Kidney epithelial cell (primary cell): Measurements from ENCODE around the gene IFNGR1. TPM values are rescaled to one million over a fixed set of nuclear protein-coding genes. Genes with fewer than 3 reads are reported as not detected.

Experiments used
- DNase-seq: peaks from one replicate; pipeline ENCODE4 v3.0.0-alpha.2; 2010; ENCODE audit warnings: low read depth
- H3K27me3 ChIP-seq: 2 replicates; pipeline ENCODE4 v1.6.0; 2011; ENCODE audit warnings: low read length; ENCODE audit not compliant: control insufficient read depth, insufficient read depth
- H3K36me3 ChIP-seq: 2 replicates; pipeline ENCODE4 v1.5.1; 2011; ENCODE audit warnings: low read length; ENCODE audit not compliant: control insufficient read depth, insufficient read depth
- H3K4me3 ChIP-seq: 2 replicates; pipeline ENCODE4 v1.5.1; 2011; ENCODE audit warnings: low read depth, mild to moderate bottlenecking, control low read depth, low read length
- CTCF ChIP-seq: IDR thresholded peaks from 2 replicates; pipeline ENCODE4 v1.5.1; 2011; ENCODE audit warnings: mild to moderate bottlenecking, moderate library complexity, low read length, control low read depth, inconsistent platforms; ENCODE audit not compliant: insufficient read depth, poor library complexity, severe bottlenecking
- total RNA-seq: library from RNA; depleted of rRNA; stranded (reverse); fragments of >200 nt; gene quantifications from 2 replicates; pipeline ENCODE4 v1.2.3, GENCODE V29; 2015

The IFNGR1 gene
- total RNA-seq, 1 donor from 2014 or later = 55.6 TPM

- Histone ChIP-seq H3K36me3 (no peaks in the 10 kb centered on the region), H3K4me3 (no peak overlapping the region), H3K27me3 (no peaks in the 10 kb centered on the region)
- no peak for DNase-seq
- no peak for TF ChIP-seq CTCF
Observed at GRCh38 chr6:137175868-137176245, 43.3 kb downstream of the IFNGR1 start.

GRCh38 chr6:137175157-137175867 lies 43.9 kb downstream of the IFNGR1 start:
- Histone ChIP-seq H3K36me3 (no peaks in the 10 kb centered on the region), H3K27me3 (no peaks in the 10 kb centered on the region), H3K4me3 (no peak overlapping the region)
- no peak for DNase-seq
- TF ChIP-seq CTCF = no peak

- DNase-seq = no peak
- Histone ChIP-seq H3K36me3 (no peaks in the 10 kb centered on the region), H3K27me3 (no peaks in the 10 kb centered on the region), H3K4me3 (no peak within 1 kb of the TSS)
- no peak for TF ChIP-seq CTCF
Observed at GRCh38 chr6:137173501-137173900, 45.7 kb downstream of the IFNGR1 start, which contains the start of gene IL22RA2. Gene IL22RA2, minus strand, starts transcription at chr6:137173644. Its CDS starts 11,895 bp downstream, at chr6:137161749.

GRCh38 chr6:137172734-137173431 lies 46.3 kb downstream of the IFNGR1 start:
- no peak for TF ChIP-seq CTCF
- H3K27me3 ChIP-seq = no peaks in the 10 kb centered on the region
- no peak overlapping the region for H3K4me3 ChIP-seq

GRCh38 chr6:137171824-137172733 lies 47.1 kb downstream of the IFNGR1 start:
- DNase-seq = no peak
- no peak overlapping the region for H3K4me3 ChIP-seq
- H3K27me3 ChIP-seq = no peaks in the 10 kb centered on the region
- no peak for TF ChIP-seq CTCF
- no peaks in the 10 kb centered on the region for H3K36me3 ChIP-seq

More at GRCh38 chr6:137172734-137173431, 46.3 kb downstream of the IFNGR1 start:
- DNase-seq = no peak
- no peaks in the 10 kb centered on the region for H3K36me3 ChIP-seq
